HG02943 (cell line): ENCODE results near the gene FURIN.
"Not testable (repeated sequence)": the region's sequence is repeated elsewhere in the genome, so short reads cannot be mapped to it uniquely, and the experiment has no call there.

Experiments
- ATAC-seq: cut with Tn5 transposase; IDR thresholded peaks from one replicate; pipeline ENCODE4 v1.9.1; 2021; ENCODE audit warnings: mild to moderate bottlenecking, low read depth, moderate library complexity; ENCODE audit not compliant: unreplicated experiment

The FURIN gene

DNA sequence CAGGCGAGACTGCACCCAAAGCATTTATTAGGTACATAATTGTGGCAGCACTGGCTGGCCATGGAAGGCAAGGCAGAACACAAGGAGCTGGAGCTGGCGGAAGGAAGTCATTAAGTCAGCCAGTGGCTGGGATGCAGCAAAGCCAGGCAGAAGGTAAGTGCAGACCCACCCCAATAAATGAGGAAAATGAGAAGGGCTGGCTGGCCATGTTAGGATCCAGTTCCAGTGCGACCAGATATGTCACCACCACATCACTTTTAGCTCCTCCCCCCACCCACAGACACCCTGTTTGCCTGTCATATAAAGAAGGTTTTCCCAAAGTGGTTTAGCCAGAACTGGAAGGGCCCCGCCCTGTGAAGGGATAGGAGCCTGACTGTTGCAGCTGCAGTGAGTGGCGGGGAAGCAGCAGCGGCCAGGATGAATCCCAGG lies at the start of gene FURIN:
Gene FURIN (plus strand): TSS at position 328 of the 429 bp plus-strand sequence. CDS start 7,153 bp downstream, outside the sequence.
- no peak for ATAC-seq

GRCh38 chr15:90819390-90819789 lies 49.0 kb upstream of the FURIN start:
- no peak for ATAC-seq

DNA sequence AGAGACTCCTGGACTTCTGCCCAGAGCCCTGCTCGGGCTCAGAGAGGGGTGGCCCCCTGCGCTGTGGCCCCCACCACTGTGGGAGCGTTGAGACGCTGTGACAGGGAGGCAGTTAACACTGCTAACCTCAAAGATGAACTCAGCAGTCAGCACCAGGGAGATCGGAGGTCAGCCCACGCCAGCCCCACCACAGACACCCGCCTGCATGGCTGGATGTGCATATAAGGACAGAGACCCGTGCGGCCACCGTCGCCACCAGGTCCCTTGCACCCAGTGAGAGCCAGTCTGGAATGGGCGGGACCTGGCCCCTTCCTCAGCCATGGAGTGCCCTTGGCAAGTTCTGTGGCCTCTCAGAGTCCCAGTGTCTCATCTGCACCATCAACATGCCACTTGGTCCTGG lies 48.5 kb upstream of the FURIN start:
- no peak for ATAC-seq

DNA sequence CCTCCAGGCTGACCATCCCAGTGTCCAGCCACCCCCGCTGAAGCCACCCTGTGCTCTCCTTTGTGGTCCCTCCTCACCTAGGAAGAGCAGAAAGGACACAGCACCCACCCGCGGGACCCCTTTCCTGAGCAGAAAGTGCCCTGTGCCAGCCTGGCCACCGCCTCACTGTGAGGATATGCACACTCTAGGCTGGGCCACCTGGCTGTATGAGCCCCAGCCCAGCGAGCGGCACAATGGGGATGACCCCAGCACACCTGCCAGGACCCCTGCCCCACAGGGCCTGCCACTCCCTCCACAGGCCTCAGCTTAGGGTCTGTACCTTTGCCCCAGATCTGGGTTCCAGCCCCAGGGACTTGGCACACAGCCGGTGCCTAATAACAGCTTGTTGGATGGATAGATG lies 47.9 kb upstream of the FURIN start:
- ATAC-seq, result no peak

GRCh38 chr15:90822204-90822955 lies 46.0 kb upstream of the FURIN start:
- ATAC-seq, result no peak

- no peak for ATAC-seq
Observed at GRCh38 chr15:90823455-90823974, 44.9 kb upstream of the FURIN start.

- ATAC-seq, result not testable (repeated sequence)
Observed at GRCh38 chr15:90825115-90825899, 43.1 kb upstream of the FURIN start.

- ATAC-seq, result not testable (repeated sequence)
Observed at GRCh38 chr15:90826206-90826885, 42.0 kb upstream of the FURIN start.

DNA sequence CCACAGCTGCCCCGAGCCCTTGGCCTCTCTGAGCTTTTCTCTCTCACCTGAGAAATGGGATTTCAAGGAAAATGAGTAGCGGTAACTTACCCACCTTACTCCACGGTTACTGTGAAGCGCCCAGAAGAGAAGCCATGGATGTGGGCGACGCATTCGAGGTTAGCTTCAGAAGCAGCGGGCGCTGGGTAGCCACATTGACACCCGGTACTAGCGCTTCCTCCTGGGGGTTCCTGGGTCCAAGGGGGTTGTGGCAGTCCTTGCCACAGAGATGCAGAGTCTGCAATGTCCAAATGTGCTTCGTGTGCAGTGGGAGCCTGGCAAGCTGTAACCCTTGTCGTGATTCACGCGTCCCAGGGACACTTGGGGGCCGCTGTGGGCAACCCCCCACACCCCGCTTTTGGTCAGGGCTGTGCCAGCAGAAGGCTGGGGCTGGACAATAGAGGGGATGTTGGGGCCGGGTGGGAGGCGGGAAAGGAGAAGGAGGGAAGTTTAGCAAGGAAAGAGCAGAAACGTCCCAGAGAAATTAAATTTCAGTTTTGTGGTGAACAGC lies 41.4 kb upstream of the FURIN start:
- ATAC-seq, result no peak

DNA sequence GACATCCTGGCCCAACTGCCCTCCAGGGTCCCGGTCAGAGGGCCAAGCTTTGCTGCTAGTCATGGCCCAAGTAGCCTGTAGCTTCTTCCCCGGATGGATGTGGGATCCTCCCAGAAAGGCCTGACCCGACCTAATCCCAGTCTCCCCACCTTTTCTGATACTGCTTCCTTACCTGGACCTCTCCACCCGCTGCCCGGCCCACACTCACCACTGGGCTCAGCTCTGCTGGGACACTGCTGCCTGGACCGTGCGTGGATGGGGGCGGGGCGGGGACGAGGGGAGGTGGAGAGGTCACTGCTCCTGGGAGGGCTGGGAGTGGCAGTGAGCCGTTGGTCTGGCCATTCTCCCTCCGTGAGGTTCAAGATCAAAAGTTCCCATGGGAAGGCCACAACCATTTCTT lies 40.3 kb upstream of the FURIN start:
- ATAC-seq, result no peak

GRCh38 chr15:90829126-90829525 lies 39.3 kb upstream of the FURIN start:
- no peak for ATAC-seq

GRCh38 chr15:90829942-90830440 lies 38.4 kb upstream of the FURIN start:
- ATAC-seq, result no peak

DNA sequence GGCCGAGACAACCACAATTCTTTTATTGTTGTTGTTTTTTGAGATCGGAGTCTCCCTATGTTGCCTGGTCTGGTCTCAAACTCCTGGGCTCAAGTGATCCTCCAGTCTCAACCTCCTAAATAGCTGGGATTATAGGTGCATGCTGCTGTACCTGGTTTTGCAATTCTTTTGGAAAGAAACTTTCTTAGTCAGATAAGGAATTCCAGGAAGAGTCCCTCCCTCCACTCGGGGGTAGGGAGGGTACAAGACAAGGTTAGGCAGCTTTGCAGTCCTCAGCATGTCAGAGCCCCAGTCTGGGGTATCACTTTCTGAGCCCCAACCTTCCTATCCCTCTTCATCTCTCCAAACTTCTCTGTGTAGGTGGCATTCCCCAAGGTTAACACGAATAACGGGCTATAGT lies 33.8 kb upstream of the FURIN start:
- ATAC-seq, result no peak

DNA sequence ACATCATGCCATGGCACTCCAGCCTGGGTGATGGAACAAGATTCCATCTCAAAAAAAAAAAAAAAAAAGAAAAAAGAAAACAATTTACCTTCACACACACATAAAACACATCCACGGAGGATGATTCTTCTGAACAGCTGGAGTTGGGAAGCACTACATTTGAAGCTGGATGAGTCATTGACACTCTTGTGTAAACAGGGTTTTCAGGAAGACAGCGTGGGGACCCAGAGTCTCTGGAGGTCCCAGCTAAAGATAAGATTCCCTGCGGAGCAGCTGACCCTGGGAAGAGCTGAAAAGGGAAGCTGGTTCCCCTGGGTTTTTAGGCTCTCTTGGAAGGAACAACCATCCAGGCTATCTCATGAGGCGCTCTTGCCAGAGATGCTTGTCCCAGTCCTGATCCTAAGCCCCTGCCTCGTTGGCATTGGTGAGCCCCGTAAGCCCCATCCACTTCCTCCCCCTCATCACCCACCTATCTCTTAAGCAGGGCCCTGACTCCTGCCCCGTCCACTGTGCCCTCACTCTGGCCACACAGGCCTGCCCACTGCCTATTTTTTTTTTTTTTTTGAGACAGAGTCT lies 32.0 kb upstream of the FURIN start:
- no peak for ATAC-seq

- ATAC-seq, result no peak
Observed at GRCh38 chr15:90837094-90837493, 31.3 kb upstream of the FURIN start.

- no peak for ATAC-seq
Observed at GRCh38 chr15:90838139-90838538, 30.2 kb upstream of the FURIN start.

DNA sequence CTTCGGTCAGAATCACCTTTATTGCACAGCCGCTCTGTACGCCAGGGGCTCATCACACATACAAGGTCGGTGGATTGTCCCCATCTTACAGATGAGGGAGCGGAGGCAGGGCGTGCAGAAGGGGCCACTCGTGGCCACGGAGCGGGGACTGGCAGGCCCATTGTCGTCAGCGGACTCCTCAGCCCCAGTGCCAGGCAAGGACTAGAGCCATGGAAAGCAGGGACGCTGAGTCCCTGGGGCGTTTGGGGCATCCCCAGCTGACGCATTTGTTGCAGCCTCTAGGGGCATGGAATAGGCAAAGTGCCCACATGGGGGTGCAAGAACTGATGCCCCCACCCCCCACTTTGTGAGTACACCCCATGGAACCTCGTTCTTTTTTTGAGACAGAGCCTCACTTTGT lies 29.8 kb upstream of the FURIN start:
- no peak for ATAC-seq

GRCh38 chr15:90839187-90840071 lies 29.0 kb upstream of the FURIN start:
- ATAC-seq, result peak; percentile 75

- no peak for ATAC-seq
Observed at GRCh38 chr15:90840157-90840855, 28.1 kb upstream of the FURIN start.
